ENCODE measurements around the gene RABEPK.

DNA sequence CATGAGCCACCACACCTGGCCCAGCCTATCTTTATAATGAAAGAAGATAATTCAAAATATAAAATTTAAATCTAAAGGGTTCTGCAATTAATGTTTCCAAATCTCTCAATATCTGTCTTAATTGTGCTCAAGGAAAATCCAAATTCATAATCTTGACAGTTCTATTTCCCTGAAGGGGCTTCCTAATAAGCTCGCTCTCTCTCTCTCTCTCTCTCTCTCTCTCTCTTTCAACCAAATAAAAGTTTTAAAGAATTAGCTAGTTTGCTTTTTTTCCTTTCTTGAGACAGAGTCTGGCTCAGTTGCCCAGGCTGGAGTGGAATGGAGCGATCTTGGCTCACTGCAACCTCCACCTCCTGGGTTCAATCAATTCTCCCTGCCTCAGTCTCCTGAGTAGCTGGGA lies 43.8 kb upstream of the RABEPK start:
- TF ChIP-seq, protein P1, sequence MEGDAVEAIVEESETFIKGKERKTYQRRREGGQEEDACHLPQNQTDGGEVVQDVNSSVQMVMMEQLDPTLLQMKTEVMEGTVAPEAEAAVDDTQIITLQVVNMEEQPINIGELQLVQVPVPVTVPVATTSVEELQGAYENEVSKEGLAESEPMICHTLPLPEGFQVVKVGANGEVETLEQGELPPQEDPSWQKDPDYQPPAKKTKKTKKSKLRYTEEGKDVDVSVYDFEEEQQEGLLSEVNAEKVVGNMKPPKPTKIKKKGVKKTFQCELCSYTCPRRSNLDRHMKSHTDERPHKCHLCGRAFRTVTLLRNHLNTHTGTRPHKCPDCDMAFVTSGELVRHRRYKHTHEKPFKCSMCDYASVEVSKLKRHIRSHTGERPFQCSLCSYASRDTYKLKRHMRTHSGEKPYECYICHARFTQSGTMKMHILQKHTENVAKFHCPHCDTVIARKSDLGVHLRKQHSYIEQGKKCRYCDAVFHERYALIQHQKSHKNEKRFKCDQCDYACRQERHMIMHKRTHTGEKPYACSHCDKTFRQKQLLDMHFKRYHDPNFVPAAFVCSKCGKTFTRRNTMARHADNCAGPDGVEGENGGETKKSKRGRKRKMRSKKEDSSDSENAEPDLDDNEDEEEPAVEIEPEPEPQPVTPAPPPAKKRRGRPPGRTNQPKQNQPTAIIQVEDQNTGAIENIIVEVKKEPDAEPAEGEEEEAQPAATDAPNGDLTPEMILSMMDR (conservative IDR thresholded peaks at IDR 0.05): no peak
- no peak for TF ChIP-seq ZFX (IDR thresholded peaks at IDR 0.05)
